GM18873 (cell line): Measurements from ENCODE around the gene DNAJC5.
A peak's percentile ranks its signal among the peaks of the same experiment; 100 is the strongest.
"Not testable (repeated sequence)": the region's sequence is repeated elsewhere in the genome, so short reads cannot be mapped to it uniquely, and the experiment has no call there.

Source experiments
- ATAC-seq: cut with Tn5 transposase; IDR thresholded peaks from one replicate; pipeline ENCODE4 v1.9.1; 2021; ENCODE audit warnings: mild to moderate bottlenecking, moderate library complexity, moderate number of reproducible peaks; ENCODE audit not compliant: unreplicated experiment, low FRiP score

DNAJC5 gene

DNA sequence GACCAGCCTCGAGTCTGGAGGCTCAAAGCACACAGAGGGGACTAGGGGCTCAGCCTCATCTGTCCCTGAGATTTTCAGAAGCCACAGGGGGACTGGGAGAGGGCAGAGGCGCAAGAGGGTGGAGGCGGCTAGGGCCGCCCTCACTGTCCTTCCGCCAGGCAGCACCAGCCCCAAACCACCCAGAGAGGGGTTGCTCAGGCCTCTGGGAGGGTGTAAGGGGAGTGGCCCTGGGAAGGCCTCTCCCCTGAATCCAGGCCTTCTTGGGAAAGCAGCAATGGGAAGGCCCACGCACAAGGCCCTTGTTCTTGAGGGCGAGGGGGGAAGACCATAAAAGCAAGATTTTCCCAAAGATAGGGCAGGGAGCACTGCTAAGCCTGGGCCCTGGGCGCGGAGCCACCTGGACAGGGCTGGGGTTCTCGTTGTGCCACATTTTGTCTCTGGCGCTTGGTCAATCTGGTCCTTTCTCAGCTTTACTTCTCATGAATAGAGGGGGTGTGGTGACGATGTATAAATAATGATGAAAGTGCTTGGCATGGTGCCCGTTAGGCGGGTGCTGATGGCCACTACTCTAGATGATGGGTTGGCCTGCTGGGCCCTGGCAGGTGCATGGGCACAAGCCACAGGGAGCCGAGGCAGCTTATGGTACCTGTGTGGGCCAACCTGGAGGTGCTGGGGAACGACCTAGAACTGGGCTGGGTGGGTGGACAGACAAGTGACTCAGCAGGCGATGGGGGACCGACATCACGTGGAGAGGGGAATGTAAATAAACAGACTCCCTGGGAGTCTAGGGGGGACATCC lies 79.7 kb downstream of the DNAJC5 start:
- ATAC-seq: no peak

DNA sequence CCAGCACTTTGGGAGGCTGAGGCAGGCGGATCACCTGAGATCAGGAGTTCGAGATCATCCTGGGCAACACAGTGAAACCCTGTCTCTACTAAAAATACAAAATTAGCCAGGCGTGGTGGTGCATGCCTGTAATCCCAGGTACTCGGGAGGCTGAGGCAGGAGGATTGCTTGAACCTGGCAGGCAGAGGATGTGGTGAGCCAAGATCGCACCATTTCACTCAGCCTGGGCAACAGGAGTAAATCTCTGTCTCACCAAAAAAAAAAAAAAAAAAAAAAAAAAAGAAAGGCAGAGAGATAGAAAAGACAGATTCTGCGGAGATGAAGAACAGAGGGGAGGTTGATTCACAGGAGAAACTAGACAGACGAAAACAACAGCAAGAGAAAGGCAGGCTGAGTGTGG lies 81.6 kb downstream of the DNAJC5 start:
- not testable (repeated sequence) for ATAC-seq

GRCh38 chr20:63976980-63977738 lies 82.2 kb downstream of the DNAJC5 start:
- ATAC-seq: no peak

DNA sequence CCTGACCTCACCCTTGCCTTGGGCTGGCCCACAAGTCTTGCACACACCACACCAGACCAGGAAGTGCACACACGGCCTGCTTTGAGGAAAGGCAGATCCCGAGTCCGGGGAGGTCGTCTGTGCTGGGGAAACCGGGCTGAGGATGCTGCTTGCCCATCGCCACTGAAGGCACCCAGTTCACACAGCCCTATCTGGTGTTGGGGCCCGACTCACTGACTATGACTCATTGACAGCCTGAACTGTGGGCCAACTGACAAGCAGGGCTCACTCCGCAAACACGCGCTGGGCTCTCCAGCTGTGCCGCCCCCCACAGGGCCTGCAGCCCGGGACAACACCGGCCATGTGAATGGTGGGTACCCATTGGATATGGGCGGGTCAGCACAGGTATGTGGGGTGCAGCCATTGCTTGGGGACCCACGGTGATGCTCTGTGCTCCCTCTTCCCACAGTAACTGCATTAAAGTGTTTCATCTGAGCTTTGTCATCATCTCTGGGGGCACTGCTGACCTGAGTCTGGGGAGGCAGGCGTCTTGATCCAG lies 82.9 kb downstream of the DNAJC5 start:
- ATAC-seq: no peak

DNA sequence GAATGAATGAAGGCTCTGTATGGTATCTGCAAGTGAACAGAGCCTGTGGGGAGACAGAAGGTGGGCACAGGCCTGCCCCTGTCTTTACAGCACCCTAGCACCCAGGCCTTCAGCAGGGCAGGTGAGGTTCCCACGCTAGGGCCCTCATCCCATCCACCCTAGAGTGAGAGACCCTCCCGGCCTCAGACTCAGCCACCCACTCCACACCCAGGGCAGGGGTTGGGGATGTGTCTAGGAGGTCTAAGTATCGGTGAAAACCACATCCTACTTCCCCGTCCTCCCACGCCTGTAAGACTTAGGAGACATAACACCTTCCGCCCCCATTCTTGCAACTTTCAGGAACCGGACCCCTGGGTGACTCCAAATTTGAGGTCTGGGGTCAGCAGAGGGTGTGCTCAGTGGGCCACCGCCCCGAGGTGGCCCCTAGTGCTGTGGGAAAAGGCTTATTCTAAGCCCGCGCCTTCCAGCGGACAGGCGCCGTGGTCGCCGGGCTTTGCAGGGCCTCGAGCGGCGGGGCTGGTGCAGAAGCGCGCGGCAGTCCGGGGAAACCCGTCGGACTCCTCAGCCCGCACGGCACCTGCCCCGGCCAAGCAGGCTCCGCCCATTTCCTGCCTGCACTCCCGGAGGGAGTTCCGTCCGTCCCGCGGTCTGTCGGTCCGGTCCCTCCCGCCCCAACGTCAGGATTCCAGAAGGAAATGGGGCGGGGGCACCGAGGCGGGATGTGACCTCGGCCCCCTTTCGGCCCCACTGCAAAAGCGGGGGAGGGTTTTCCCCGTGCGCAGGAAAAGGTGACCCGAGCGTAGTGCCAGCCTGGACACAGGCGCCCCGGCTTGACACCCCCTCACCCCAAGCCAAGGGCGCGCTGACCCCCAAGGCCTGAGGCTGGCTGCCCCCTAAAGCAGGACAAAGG lies 83.6 kb downstream of the DNAJC5 start:
- peak; percentile 36 for ATAC-seq

GRCh38 chr20:63979229-63979556 lies 84.3 kb downstream of the DNAJC5 start:
- no peak for ATAC-seq

DNA sequence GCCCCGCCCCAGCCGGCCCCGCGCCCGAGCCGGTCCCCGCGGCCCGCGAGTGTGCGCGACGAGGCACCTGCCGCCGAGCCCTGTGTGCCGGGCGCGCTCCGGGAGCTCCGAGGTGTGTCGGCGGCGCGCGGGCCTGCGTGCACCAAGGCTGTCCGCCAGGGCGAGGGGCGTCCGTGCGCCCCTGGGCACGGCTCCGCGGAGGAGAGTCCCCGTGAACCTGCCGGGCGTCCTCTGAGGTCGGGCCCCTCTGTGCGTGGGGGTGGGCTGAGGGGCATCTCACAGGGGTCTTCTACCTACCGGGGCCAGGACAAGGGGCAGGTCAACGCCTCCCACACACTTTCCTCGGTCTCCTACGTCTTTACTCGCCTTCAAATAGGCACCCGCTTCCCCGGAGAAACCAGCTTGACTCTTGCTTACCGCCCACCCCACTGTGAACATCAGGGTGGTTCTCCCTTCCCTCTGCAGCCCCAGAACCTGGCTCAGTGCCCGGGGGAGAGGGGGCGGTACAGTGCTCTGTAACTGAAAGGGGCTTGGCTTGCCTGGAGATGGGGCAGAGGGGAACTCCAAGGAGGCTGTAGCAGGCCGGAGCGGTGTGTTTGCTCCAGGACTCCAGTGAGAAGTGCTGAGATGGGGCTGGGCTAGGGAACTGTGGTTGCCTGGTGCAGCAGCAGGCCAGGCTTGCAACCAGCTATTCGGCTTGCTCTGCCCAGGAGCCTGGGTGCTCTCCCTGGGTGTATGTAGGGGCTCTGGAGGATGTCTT lies 84.8 kb downstream of the DNAJC5 start, which contains the start of gene SAMD10:
SAMD10 (minus strand) TSS at position 86 of the 760 bp plus-strand sequence. CDS start 175 bp downstream, outside the sequence.
- ATAC-seq: no peak

- ATAC-seq: no peak
Measured at GRCh38 chr20:63980317-63980805, 85.4 kb downstream of the DNAJC5 start.

DNA sequence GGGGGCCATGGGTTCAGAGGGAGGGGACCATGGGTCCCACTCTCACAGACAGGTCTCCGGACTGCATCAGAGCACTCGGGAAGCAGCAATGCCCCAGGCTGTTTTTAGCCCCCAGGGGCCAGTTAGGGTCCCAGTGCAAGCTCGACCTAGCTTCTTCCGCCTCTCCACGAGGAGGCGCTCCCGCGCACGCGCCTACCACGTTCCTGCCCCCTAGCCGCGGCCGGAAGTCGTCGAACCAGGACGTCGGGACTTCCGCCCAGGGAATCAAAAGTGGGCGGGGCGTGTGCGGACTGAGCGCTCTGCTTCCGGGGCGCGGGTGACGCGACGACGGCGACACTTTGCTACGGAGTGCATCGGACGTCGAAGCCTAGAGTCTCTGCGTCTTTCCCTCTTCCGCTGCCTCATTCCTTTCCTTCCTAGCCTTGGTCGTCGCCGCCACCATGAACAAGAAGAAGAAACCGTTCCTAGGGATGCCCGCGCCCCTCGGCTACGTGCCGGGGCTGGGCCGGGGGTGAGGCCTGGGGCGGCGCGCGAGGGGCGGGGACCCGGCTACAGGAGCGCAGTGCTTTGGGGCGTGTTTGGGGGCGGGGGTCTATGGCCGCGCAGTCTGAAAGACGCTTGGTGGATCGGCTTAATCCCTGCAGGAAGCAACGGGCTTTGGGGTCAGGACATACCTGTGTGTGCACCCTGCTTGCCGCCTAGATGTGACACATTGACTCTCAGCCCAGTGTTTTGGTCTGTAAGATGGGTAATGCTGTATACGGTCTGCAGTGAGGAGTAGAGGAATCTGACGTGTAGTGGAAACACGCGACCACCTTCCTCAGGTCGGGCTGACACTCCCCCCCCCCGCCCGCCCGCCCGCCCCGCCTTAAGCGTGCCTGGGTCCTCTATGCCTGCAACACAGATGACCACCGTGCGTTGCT lies 86.1 kb downstream of the DNAJC5 start, which contains the start of gene PRPF6:
PRPF6 (plus strand) TSS at position 327 of the 923 bp plus-strand sequence; CDS start at position 441, 114 bp downstream.
- peak; percentile 48 for ATAC-seq

DNA sequence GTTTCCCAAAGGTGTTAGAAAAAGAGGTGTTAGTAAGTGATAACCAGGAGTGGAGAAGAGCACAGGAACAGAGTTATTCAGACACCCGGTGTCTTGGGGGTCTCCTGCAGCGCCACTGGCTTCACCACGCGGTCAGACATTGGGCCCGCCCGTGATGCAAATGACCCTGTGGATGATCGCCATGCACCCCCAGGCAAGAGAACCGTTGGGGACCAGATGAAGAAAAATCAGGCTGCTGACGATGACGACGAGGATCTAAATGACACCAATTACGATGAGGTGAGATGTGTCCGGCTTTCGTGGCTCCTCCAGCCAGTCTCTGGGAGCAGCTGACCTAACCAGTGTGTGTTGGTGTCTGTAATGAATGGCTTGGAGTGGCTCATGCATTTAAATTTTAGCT lies 88.0 kb downstream of the DNAJC5 start:
- ATAC-seq: no peak
